Smooth muscle cell of the brain vasculature (primary cell): ENCODE measurements around the gene MTG2.

ENCODE experiments used
- DNase-seq: peaks from one replicate; pipeline ENCODE4 v3.0.0-alpha.2; 2012; ENCODE audit warnings: low read depth, low spot score

Gene MTG2

DNA sequence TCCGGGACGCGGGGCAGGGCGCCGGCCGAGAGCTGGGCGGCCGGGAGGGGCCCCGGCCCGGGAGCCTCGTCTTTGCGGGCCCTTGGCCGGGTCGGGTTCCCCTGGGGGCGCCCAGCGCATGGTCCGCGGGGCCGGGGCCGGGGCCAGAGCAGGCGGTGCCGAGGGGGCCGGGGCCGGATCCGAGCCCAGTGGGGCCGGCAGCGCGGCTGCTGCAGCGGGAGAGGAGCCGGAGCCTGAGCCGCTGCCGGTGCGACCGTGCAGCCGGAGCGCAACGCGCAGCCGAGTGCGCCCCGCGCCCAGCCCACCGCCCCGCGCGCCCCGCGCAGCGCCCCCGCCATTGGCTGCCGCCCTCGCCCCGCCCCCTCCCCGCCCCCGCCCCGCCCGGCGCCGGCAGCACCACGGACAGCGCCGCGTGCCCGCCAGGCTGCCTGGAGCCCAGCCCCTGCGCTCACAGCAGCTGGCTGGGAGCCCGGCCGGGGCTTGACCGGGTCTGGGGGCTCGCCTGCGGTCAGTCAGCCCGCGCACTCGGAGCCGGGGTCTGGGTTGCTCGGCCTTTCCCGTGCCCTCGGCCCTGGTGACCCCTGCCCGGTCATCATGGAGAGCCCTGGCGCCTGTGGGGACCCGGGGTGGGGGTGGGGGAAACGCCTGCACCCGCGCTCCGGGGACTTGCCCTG is 37.3 kb downstream of the MTG2 start, which contains the start of gene HRH3:
Gene HRH3, minus strand, starts transcription at position 287 of the 674 bp plus-strand sequence. CDS start 308 bp downstream, outside the sequence.
- no peak for DNase-seq

DNA sequence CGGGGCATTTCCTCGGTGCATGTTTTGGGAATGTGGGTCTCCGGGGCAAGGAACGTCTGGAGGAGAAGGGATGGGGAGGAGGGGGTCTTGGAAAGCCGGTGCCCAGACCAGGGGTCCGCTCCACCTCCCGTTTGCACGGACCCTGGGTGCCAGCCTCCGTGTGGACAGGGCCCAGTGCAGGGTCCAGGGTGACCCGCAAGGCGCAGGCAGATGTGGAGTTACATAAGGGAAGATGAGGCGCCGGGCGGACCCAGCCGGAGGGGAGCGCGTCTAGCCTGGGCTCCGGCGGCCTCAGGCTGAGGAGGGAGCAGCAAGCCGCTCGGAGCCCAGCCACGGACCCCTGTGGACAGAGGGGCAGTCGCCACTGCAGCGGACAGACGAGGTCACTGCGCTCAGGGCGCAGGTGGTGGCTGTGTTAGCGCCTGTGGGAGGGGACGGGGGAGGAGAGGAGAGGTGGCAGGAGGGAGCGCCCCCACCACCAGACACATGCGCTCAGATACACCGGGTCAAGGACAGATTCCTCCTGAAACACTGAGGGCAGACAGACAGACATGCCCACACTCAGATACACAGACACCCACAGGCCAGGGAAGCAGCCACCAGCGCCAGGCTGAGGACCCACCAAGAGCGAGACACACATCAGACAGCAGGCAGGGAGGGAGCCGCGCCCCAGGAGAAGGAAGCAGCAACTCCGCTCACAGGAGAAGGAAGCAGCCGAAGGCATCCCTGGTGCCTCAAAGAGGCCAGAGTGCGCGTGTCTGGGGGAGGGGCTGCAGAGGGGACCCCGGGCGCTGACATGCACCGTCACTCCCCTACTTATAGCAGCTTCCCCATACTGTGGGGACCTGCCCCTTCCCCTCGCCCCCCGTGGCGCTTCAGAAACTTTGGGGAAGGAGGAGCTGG is 38.1 kb downstream of the MTG2 start:
- DNase-seq, result no peak

DNA sequence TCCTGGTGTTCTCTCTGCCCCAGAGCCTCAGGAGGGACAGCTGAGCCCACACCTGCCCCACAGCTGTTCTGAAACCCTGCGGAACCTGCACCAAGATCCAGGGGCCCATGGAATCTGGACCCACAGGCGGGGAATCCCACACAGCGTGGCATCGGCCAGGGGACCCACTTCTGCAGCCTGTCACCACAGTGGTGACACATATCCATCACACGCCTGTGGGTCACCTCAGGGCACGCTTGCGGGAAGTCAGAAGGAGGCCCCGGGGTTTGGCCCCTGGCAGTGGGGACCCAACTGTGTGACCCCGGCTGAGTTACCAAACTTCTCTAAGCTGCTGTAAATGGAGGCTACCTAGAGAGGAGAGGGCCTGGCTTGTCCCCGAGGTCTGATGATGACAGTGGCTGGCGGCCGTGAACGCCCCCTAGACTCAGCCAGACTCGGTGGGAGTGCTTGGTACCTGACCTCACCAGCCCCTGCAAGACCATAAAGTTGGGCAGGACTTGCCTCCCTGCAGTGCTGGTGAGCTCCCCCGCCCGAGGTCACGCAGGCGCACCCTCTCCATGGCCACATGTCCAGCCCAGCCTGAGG is 39.5 kb downstream of the MTG2 start:
- no peak for DNase-seq

DNA sequence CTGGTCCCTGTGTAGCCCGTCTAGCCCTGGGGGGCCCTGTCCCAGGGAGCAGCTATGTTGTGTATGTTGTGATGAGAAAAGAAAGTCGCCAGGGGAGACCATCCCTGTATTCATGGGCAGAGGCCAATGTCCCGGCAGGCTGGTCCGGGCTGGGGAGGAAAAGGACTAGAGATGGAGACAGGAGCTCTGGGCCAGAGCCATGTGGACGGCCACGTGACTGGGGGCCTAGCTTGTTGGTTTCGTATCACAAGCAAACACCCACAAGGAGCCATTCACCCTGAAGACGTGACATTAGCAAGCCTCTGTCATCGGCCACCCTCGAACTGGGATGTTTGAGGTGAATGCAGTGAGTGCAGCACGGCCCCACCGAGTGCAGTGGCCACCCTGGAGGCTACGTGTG is 40.1 kb downstream of the MTG2 start:
- no peak for DNase-seq

DNA sequence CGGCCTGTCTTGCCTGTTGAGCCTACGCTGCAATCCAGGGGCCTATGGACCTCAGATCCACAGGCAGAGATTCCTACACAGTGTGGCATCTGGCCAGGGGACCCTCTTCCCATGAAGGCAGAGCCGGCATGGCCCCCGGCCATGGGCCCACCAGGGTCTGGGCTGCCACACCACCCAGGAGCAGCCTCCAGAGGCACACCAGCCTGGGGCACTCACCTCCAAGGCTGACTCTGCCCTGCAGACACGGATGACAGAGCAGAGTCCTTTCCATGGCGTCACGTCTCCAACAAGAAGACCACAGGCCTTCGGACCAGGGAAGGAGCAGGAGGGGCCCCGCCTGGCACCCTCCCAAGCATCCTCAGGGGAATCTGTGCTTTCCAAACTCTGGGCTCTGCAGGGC is 40.7 kb downstream of the MTG2 start:
- no peak for DNase-seq

DNA sequence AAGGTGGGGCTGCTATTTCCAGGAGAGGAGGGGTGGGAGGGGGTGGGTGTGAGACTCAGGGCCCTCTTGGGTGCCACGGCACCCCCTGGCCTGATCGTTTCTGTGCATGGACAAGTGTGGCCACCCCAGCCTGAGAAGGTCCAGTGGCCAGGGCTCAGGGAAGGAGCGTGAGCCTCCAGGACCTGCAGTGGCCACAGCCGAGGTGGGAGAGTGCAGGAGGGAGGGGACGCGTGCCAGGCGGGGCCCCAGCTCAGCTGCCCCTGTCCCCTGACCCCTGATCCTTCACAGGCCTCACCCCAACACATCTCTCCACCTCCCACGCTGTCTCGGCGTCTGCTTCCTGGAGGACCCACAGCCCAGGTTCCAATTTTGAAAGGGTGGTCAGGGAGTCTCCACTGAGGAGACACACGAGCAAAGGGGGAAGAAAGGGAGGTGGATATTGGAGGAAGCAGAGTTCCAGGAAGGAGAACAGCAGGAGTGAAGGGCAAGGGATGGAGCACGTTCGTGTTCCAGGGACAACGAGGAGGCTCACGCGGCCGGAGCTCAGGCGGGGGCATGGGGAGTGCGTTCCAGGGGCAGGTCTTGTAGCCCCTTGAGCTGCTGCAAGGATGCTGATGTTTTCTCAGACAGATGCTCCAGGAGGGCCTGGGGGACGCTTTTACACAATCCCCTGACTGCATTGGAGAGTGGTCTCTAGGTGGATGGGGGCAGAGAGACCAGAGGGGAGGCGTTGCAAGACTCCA is 41.5 kb downstream of the MTG2 start:
- DNase-seq, result no peak

DNA sequence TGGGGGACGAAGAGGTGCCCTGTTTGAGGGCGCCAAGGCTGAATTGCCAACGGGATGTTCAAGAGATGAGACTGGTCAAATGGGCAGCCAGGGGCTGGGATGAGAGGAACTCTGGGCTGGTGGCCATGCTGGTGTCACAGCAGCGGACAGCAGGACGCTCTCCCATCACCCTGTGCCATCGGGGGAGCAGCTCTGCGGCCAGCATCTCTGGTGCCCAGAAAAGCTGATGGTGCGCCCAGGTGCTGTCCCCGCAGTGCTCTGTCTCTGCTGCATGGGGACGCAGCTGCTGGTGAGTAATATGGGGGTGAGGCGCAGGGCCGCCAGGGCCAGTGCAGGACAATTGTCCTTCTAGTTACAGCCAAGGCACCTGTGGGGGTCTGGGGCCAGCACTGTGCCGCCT is 42.2 kb downstream of the MTG2 start:
- no peak for DNase-seq

DNA sequence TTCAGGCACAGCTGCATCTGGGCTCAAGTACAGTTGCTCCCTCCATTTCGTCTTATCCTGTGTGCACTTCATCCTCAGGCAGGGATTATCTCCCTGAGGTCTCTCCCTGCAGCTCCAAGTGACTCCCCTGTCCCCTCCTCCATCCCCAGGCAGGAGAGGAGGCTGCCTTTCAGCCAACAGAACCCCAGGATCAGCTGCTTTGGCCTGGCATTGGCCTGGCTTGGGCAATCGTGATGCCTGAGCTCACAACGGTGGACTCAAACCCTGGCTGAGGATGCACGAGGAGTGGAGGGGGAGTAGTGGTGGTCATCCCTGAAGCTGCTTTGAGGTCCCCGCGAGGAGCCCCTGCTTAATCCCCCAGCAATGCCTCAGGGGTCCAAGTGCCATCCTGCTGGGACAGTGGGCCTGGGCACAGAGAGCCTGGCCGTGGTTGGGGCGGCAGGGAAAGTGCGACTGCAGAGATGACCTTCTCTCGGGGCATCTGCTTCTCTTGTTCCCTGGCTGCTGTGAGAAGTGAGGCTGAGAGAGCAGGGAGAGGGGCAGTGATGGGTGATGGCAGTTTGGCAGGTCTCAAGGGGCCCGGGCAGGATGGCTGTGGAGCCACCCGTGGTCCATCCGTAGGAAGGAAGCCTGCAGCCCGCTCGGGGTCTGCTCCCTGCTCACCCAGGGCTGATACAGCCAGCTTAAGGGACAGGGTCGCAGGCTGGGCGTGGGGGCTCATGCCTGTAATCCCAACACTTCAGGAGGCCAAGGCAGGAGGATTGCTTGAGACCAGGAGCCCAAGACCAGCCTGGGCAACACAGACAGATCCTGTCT is 43.2 kb downstream of the MTG2 start:
- no peak for DNase-seq

DNA sequence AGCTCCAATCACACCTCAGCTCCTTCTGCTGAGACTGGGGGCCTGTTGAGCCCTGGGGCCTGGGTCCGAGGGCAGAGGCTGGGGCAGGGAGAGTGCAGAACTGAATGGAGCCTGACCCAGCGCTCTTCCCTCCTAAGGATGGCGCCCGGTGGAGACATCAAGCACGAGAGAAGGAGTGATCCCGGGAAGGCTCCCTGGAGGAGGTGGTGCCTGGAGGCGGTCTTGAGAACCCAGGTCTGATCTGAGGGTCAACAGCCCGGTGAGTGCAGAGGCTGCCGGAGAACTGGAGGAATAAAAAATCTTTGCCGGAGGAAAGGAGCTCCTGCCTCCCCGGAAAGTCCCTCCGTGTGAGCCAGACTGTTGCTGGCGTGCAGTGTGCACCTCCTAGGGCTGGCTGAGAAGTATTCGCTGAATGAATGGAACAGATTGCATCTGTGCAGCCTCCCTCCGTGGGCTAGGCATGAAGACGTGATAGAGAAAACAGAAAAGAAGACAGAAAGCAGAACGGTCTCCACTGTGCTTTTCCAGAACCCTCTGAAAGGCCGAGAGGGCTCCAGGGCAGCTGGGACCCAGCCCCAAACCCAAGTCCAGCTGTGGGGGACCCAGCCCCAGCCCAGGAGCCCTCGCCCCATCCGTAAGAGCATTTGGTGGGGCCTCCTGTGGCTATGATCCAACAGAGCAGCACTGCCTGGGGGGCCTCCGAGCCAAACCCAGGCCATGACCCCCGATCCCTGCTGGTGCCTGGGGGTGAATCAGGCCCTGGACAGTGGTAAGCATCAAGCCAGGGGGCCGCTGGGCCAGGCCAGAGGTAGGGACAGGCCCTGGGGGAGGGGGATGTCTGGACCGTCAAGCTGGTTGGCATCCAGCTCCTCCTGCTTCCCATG is 44.1 kb downstream of the MTG2 start:
- DNase-seq, result no peak

DNA sequence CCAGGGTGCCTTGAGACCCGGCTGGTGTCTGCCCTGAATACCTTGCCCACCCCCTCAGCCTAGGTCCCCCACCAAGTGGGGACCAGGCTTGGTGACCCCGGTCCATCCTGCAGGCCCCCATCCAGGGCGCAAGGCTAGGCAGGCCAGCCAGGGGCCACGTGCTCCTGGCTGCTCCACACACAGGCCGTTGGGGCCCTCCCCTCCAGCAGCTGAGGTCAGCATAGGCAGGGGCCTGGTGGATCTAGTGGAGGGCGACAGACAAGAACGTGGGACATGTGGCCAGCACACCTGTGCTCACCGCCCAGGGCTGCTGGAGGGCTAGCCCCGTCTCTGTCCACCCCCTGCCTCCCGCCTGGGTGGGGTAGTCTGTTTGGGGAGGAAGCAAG is 44.8 kb downstream of the MTG2 start:
- DNase-seq, result no peak

DNA sequence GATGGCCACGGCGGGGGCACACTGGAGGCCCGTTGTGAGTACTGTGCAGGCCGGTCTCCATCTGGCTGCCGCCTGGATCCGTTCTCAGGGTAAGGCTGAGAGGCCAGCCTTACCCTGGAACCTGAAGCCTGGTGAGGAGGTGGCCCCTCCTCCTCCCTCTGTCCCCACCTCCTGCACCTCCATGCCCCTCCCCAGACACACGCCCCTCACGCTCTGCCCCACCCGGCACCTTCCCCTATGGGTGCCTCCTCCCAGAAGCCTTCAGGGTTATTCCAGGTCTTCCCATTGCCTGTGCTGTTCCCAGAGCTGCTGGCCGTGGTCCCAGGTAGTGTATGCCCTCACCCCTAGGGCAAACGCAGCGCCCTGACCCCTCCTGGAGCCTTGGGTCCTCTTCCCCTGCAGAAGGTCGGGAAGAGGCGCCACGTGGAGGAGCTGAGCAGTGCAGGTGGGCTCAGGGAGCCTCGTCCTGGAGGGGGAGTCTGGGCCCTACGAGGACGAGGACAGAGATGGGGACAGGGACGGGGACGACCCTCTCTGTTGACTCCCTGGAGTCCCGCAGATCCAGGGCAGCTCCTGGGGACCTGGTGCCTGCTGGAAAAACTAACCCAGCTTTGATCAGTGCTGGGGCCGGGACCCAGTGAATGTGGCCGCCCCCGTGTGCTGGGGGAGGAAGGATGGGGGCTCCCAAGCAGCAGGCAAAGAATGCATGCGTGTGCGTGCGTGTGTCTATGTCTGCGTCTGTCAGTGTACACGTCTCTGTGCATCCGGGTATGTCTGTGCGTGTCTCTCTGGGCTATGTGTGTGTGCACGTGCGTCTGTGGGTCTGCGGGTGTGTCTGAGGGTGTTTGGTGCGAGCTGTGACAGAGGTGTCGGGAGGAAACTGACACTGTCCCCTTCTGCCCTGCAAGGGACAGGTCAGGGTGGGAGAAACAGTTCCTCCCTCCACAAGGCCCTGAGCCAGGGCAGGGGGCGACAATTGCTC is 45.4 kb downstream of the MTG2 start:
- DNase-seq, result no peak

DNA sequence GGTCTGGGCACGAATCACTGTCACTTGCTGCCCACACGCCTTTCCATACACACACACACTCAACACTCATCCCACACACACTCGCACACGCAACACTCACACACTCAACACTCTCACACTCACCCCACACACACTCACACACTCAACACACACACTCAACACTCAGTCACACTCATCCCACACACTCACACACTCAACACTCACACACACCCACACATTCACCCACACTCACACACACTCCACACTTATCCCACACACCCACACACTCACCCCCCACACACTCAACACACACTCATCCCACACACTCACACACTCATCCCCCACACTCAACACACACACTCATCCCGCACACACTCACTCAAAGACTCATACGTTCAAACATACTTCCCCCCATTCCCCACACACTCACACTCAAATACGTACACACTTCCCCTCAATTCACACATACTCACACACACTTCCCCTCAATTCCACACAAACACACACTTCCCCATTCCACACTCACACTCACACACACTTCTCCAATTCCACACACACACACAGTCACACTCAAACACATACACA is 46.2 kb downstream of the MTG2 start:
- DNase-seq, result no peak

DNA sequence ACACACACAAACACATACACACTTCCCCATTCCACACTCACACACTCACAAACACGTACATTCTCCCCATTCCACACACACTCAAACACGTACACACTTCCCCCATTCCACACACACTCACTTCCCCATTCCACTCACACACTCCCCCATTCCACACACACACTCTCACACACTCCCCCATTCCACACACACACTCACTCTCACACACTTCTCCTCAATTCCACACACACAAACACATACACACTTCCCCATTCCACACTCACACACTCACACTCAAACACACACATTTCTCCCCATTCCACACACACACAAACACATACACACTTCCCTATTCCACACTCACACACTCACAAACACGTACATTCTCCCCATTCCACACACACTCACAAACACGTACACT is 46.8 kb downstream of the MTG2 start:
- no peak for DNase-seq

DNA sequence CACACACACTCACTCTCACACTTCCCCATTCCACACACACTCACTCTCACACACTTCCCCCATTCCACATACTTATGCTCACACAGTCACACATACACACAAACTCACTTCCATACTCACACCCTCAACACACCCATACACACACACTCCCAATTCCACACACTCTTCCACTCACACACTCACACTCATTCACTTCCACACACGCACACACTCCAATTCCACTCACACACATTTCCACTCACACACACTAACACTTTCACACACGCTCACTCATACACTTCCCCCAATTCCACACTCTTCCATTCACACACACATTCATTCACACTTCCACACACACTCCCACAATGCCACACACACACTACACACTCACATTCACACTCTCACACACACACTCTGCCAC is 47.4 kb downstream of the MTG2 start:
- no peak for DNase-seq

DNA sequence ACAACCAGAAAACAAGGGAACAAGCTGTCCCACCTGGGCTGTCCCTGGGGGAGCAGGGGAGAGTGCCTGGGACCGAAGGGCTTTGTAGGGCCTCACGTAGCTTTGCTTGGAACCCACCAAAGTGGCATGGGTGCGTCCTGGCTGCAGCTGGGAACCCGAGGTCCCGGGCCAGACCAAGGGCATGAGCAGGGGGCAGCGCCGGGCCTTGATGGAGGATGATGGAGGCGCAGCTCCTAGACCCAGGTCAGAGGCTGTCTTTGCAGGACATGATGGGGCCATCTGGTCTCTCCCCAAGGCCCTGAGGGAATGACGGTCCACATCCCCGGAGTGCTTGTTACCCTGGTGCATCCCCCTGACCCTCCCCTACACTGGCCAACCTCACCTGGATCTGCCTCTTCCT is 47.9 kb downstream of the MTG2 start:
- no peak for DNase-seq

DNA sequence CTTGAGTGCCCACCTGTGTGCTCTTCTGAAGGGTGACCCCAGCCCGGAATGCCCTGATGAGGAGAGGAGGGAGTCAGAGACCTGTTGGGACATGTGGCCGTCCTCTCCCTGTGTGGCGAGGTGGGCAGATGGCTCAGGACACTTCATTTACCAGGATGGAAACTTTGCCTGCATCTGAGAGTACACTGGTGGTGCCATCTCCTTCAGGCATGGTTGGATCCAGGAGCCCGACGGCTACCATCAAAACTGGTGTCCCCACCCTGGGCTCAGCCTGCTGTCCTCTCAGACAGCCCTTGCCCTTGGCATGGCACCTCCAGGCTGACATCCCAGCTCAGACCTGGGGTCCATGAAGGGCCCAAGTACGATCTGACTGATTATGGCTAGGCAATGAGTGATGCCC is 48.5 kb downstream of the MTG2 start:
- no peak for DNase-seq

DNA sequence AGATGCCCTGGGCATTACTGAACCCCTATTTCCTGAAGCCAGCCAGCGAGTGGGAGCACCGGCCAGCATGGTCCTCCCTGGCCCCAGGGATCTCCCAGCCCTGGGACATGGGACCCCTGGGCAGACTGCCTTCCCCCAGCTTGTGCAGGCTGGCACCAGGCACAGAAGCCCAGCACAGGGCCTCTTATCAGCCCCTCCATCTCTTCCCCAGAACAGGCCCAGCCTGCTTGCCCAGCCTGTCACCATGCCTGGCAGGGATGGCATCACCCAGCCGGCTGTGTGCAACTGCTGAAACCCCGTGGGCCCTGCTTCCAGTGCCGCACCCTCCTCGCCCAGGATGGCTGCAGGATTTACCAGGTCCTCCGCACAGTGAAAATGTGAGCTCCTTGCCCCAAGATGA is 49.4 kb downstream of the MTG2 start:
- no peak for DNase-seq

DNA sequence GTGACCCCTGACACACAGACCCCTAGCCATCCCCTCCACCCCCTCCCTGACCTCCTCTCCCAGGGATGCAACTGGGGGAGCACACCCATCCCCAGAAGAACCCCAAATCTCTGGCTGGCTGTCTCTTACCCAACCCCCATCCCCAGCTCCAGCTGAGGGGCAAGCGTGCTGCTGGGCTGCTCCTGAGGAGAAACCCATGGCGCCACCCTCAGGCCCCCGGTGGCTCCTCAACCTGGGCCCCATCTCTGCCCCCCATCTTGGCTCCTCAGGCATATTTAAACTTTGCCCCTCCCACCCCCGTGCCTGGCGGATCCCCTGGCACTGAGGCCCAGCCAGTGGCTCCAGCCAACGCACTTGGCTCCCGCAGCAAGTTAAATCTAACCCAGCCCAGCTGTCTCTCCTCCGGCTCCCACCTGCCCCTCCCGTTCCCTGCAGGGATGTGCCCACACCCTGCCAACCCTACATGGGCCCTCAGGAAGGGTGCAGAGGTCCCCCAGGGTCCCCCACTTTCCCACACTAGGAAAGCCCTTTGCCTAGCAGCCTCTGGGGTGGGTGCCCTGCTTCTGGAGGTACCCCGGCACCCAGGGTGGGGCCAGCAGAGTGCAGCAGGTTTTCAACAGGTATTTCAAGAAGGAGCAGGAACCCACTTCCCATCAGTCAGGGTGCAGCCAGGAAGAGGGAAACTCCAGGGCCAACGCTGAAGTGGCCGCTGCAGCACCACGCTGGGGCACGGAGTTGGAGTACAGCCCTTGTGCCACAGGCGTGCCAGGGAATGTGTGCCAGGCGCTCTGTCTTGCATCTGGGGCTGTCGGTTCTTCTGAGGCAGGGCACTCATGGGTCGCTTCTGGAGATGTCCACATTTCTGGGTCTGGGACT is 50.2 kb downstream of the MTG2 start:
- no peak for DNase-seq
